Amygdala (tissue), 56 donors: ENCODE measurements around the gene TEX19.

ENCODE experiments used
- DNase-seq, 56 donors: peaks; one replicate each; lab custom pipeline; 2025; lab: John Stamatoyannopoulos, UW

TEX19 gene

GRCh38 chr17:82320956-82321927, 37.8 kb upstream of the TEX19 start:
- peak in 5 of 56 donors; percentile 10 to 27 (median 16) for DNase-seq

GRCh38 chr17:82321947-82322466, 37.0 kb upstream of the TEX19 start:
- no peak for DNase-seq

- no peak for DNase-seq
Observed at GRCh38 chr17:82322526-82323453, 36.3 kb upstream of the TEX19 start.

GRCh38 chr17:82323514-82324234, 35.4 kb upstream of the TEX19 start:
- DNase-seq: no peak

- DNase-seq: no peak
Observed at GRCh38 chr17:82324566-82325285, 34.3 kb upstream of the TEX19 start.

- DNase-seq: no peak
Observed at GRCh38 chr17:82325286-82326180, 33.5 kb upstream of the TEX19 start.

GRCh38 chr17:82327289-82327688, 31.8 kb upstream of the TEX19 start:
- no peak for DNase-seq

- no peak for DNase-seq
Observed at GRCh38 chr17:82327757-82328140, 31.3 kb upstream of the TEX19 start.

- no peak for DNase-seq
Observed at GRCh38 chr17:82328141-82328993, 30.7 kb upstream of the TEX19 start.

GRCh38 chr17:82328994-82329507, 30.0 kb upstream of the TEX19 start:
- no peak for DNase-seq

GRCh38 chr17:82329683-82330321, 29.2 kb upstream of the TEX19 start:
- DNase-seq: no peak

- peak in 7 of 56 donors; percentile 3 to 44 (median 26) for DNase-seq
Observed at GRCh38 chr17:82330322-82331239, 28.5 kb upstream of the TEX19 start.

- DNase-seq: no peak
Observed at GRCh38 chr17:82331345-82331939, 27.6 kb upstream of the TEX19 start.

- DNase-seq: peak in 4 of 56 donors; percentile 18 to 43 (median 31)
Observed at GRCh38 chr17:82332669-82333278, 26.3 kb upstream of the TEX19 start.
